Keratinocyte (primary cell): Measurements from ENCODE around the gene HOXB7. TPM values are rescaled to one million over a fixed set of nuclear protein-coding genes. Genes with fewer than 3 reads are reported as not detected.

Source experiments
- DNase-seq: peaks from one replicate; pipeline ENCODE4 v3.0.0-alpha.2; 2011; ENCODE audit warnings: low read depth, missing footprints, low spot score
- FAIRE-seq: peaks from 2 replicates; lab custom pipeline; 2011; peaks lifted over from hg19 to GRCh38; lab: Jason Lieb, UNC
- H2AFZ ChIP-seq: 2 replicates; pipeline ENCODE4 v1.6.0; 2012; ENCODE audit warnings: low read length, control low read depth, inconsistent platforms; ENCODE audit not compliant: control insufficient read depth
- H3K27ac ChIP-seq: 2 replicates; pipeline ENCODE4 v1.5.1; 2011; ENCODE audit warnings: low read length; ENCODE audit not compliant: control insufficient read depth, insufficient read depth
- H3K27me3 ChIP-seq: 3 replicates; pipeline ENCODE4 v1.6.0; 2011; ENCODE audit warnings: low read length; ENCODE audit not compliant: control insufficient read depth, insufficient read depth; ENCODE audit errors: extremely low read depth
- H3K36me3 ChIP-seq, 2 experiments: 2 replicates in 1 of 2; 3 replicates in 1 of 2; pipeline ENCODE4 v1.5.1; 2011; ENCODE audit warnings: low read length in 2 of 2, mild to moderate bottlenecking in 1 of 2; ENCODE audit not compliant: control insufficient read depth in 2 of 2, insufficient read depth in 2 of 2; ENCODE audit errors: extremely low read depth in 1 of 2
- H3K4me1 ChIP-seq: 3 replicates; pipeline ENCODE4 v1.5.1; 2011; ENCODE audit warnings: low read length; ENCODE audit not compliant: control insufficient read depth, insufficient read depth; ENCODE audit errors: extremely low read depth
- H3K4me2 ChIP-seq: 3 replicates; pipeline ENCODE4 v1.6.0; 2011; ENCODE audit warnings: low read depth, low read length; ENCODE audit not compliant: control insufficient read depth, insufficient read depth; ENCODE audit errors: extremely low read depth
- H3K4me3 ChIP-seq, 3 experiments: fragments of 200-600 bp in 1 of 3; sonication (generic) in 1 of 3; 2 replicates in 2 of 3; 3 replicates in 1 of 3; pipeline ENCODE4 v1.5.1; 2011 to 2016; ENCODE audit warnings: low read length in 3 of 3, mild to moderate bottlenecking in 3 of 3, control low read depth in 2 of 3, inconsistent platforms in 1 of 3, low read depth in 1 of 3, mixed read lengths in 1 of 3, mixed run types in 1 of 3, moderate library complexity in 1 of 3; ENCODE audit not compliant: control insufficient read depth in 2 of 3, insufficient read depth in 2 of 3; ENCODE audit errors: extremely low read depth in 1 of 3
- H3K79me2 ChIP-seq: 2 replicates; pipeline ENCODE4 v1.6.0; 2012; ENCODE audit warnings: low read length; ENCODE audit not compliant: control insufficient read depth, insufficient read depth
- H3K9ac ChIP-seq: 3 replicates; pipeline ENCODE4 v1.6.0; 2011; ENCODE audit warnings: low read length; ENCODE audit not compliant: control insufficient read depth, insufficient read depth; ENCODE audit errors: extremely low read depth
- H3K9me1 ChIP-seq: 3 replicates; pipeline ENCODE4 v1.6.0; 2011; ENCODE audit warnings: low read length; ENCODE audit not compliant: control insufficient read depth, insufficient read depth; ENCODE audit errors: extremely low read depth
- H3K9me3 ChIP-seq: 2 replicates; pipeline ENCODE4 v1.5.1; 2012; ENCODE audit warnings: low read depth, low read length; ENCODE audit not compliant: control insufficient read depth
- H4K20me1 ChIP-seq: 3 replicates; pipeline ENCODE4 v1.6.0; 2011; ENCODE audit warnings: low read length; ENCODE audit not compliant: control insufficient read depth, insufficient read depth; ENCODE audit errors: extremely low read depth
- CTCF ChIP-seq, 3 experiments: IDR thresholded peaks in 1 of 3; conservative IDR thresholded peaks in 1 of 3; optimal IDR thresholded peaks in 1 of 3; 2 replicates in 2 of 3; 3 replicates in 1 of 3; pipeline versions ENCODE3 to v1.5.1; 2011; ENCODE audit warnings: low read length in 3 of 3, mild to moderate bottlenecking in 3 of 3, moderate library complexity in 2 of 3, control low read depth in 1 of 3, inconsistent platforms in 1 of 3; ENCODE audit not compliant: insufficient read depth in 2 of 3; ENCODE audit errors: extremely low read depth in 1 of 3
- EZH2 ChIP-seq: IDR thresholded peaks from one replicate; pipeline ENCODE4 v1.6.1; 2012; ENCODE audit warnings: inconsistent platforms, mild to moderate bottlenecking, low read length, moderate library complexity
- dilution Hi-C: fragments of 300-500 bp; cut with MboI; formaldehyde crosslinking; loops from one replicate; pipeline ENCODE4 v1.7.0; 2020; ENCODE audit warnings: low sequenced_read_pairs; ENCODE audit not compliant: extremely low pct_ligation_motif_present
- polyA plus RNA-seq, 5 experiments: library from polyadenylated mRNA; depleted of rRNA in 3 of 5; stranded (reverse) in 3 of 5; stranded (forward) in 1 of 5; unstranded in 1 of 5; fragments of >200 nt; gene quantifications; 1 replicate in 1 of 5; 2 replicates in 3 of 5; 3 replicates in 1 of 5; pipeline versions ENCODE4 v1.2.1 to v1.2.3, GENCODE V29; 2011 to 2012; ENCODE audit warnings: missing spikeins in 2 of 5, low read depth in 1 of 5, low replicate concordance in 1 of 5

HOXB7 gene
- polyA plus RNA-seq, 1 donor (not counting 4 experiments of a cell fraction or from before 2014, with no cell fraction given), result 1.0 TPM

- H3K4me2 ChIP-seq, result no peak overlapping the region
- H4K20me1 ChIP-seq, result no peaks in the 10 kb centered on the region
- FAIRE-seq, result no peak
- no peak overlapping the region for H3K4me3 ChIP-seq
- no peak for TF ChIP-seq EZH2
- TF ChIP-seq CTCF (optimal IDR thresholded peaks at IDR 0.05 in 1 of 3, IDR thresholded peaks at IDR 0.05 in 1 of 3, conservative IDR thresholded peaks at IDR 0.05 in 1 of 3; ENCODE audit: extremely low read depth in 1 of 3, insufficient read depth in 2 of 3, low read length in 3 of 3), result no peak
- no peaks in the 10 kb centered on the region for H3K79me2 ChIP-seq
- H3K9me1 ChIP-seq, result no peaks in the 10 kb centered on the region
- dilution Hi-C loops, result no loop called here
- no peaks in the 10 kb centered on the region for H3K9me3 ChIP-seq
- H3K27me3 ChIP-seq, result peaks cover 63% of the 10 kb centered on the region
- no peak overlapping the region for H2AFZ ChIP-seq
- H3K4me1 ChIP-seq, result no peaks in the 10 kb centered on the region
- no peak for DNase-seq
- peaks cover 0 to 3% of the 10 kb centered on the region in 2 experiments for H3K36me3 ChIP-seq
- no peak overlapping the region for H3K27ac ChIP-seq
- no peak overlapping the region for H3K9ac ChIP-seq
These were observed 45.7 kb downstream of the HOXB7 start for GRCh38 chr17:48565022-48565554.

- Histone ChIP-seq H3K27ac (no peak overlapping the region), H3K4me1 (no peaks in the 10 kb centered on the region), H3K4me3 (peak overlapping the region in 2 of 3 experiments; percentile 45 to 58), H3K27me3 (peaks cover 56% of the 10 kb centered on the region), H3K79me2 (no peaks in the 10 kb centered on the region), H3K36me3 (peaks cover 0 to 3% of the 10 kb centered on the region in 2 experiments), H3K9me1 (no peaks in the 10 kb centered on the region), H4K20me1 (no peaks in the 10 kb centered on the region), H3K9me3 (no peaks in the 10 kb centered on the region), H3K4me2 (peak overlapping the region; percentile 71), H2AFZ (peak overlapping the region; percentile 67), H3K9ac (no peak overlapping the region)
- TF ChIP-seq EZH2 (peak; percentile 61), CTCF (optimal IDR thresholded peaks at IDR 0.05 in 1 of 3, IDR thresholded peaks at IDR 0.05 in 1 of 3, conservative IDR thresholded peaks at IDR 0.05 in 1 of 3; ENCODE audit: extremely low read depth in 1 of 3, insufficient read depth in 2 of 3, low read length in 3 of 3) (no peak)
- DNase-seq (no peak), FAIRE-seq (no peak)
- dilution Hi-C loops, result no loop called here
These were observed 46.4 kb downstream of the HOXB7 start for GRCh38 chr17:48564188-48565021.
